ENCODE measurements around the gene RINL.

The RINL gene

GRCh38 chr19:38877781-38878574 lies at the start of gene RINL:
TSS of gene RINL (minus strand) at chr19:38878275. CDS start at chr19:38876742, 1,533 bp downstream.
- TF ChIP-seq, protein P1, sequence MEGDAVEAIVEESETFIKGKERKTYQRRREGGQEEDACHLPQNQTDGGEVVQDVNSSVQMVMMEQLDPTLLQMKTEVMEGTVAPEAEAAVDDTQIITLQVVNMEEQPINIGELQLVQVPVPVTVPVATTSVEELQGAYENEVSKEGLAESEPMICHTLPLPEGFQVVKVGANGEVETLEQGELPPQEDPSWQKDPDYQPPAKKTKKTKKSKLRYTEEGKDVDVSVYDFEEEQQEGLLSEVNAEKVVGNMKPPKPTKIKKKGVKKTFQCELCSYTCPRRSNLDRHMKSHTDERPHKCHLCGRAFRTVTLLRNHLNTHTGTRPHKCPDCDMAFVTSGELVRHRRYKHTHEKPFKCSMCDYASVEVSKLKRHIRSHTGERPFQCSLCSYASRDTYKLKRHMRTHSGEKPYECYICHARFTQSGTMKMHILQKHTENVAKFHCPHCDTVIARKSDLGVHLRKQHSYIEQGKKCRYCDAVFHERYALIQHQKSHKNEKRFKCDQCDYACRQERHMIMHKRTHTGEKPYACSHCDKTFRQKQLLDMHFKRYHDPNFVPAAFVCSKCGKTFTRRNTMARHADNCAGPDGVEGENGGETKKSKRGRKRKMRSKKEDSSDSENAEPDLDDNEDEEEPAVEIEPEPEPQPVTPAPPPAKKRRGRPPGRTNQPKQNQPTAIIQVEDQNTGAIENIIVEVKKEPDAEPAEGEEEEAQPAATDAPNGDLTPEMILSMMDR (IDR thresholded peaks at IDR 0.05; ENCODE audit: insufficient read depth, missing control alignments): no peak
- FAIRE-seq: no peak
- DNase-seq (ENCODE audit: insufficient read length, low spot score): no peak

GRCh38 chr19:38924388-38924787 lies 46.3 kb upstream of the RINL start:
- DNase-seq (ENCODE audit: insufficient read length, low spot score): no peak
- FAIRE-seq: no peak
- TF ChIP-seq, protein P1 (IDR thresholded peaks at IDR 0.05; ENCODE audit: insufficient read depth, missing control alignments): no peak

- FAIRE-seq: no peak
- DNase-seq (ENCODE audit: insufficient read length, low spot score): no peak
- TF ChIP-seq, protein P1 (IDR thresholded peaks at IDR 0.05; ENCODE audit: insufficient read depth, missing control alignments): no peak
These were observed 44.4 kb upstream of the RINL start for GRCh38 chr19:38922482-38922881.

GRCh38 chr19:38921420-38922274 lies 43.6 kb upstream of the RINL start:
- TF ChIP-seq, protein P1 (IDR thresholded peaks at IDR 0.05; ENCODE audit: insufficient read depth, missing control alignments): no peak
- no peak for FAIRE-seq
- peak; percentile 5 for DNase-seq (ENCODE audit: insufficient read length, low spot score)

GRCh38 chr19:38920602-38921419 lies 42.7 kb upstream of the RINL start:
- TF ChIP-seq, protein P1 (IDR thresholded peaks at IDR 0.05; ENCODE audit: insufficient read depth, missing control alignments): no peak
- DNase-seq (ENCODE audit: insufficient read length, low spot score): no peak
- FAIRE-seq: no peak

DNA sequence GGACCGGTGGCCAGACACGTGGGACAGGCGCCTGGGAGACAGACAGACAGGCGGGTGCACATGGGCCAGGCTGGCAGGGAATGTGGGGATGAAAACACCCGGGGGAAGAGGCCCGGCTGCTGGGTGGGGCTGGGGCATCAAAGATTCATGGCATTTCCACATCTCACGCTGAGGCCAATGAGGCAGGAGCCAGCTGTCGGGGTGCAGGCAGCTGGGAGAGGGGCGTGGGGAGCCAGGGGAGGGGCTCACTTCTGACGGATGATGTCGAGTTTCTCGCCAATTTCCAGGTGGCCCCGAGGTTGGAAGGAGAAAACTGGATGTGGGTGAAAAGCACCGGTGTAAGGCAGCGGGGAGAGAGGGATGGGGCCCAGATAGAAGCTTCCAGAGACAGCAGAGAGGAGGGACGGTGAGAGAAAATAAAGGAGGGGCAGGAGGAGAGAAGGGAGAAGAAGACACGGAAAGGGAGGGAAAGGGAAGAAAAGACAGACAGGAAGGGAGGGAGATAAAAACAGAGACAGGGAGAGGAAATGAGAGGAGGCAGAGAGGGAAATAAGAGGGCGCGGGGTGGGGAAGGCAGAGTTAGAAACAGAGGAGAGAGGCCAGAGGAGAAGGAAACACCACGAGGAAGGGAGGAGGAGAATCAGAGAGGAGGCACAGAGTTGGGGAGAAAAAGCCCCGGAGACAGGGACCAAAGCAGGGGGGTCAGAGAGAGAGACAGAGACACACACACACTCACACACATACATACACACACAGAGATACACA lies 41.9 kb upstream of the RINL start:
- DNase-seq (ENCODE audit: insufficient read length, low spot score): peak; percentile 6
- no peak for FAIRE-seq
- TF ChIP-seq, protein P1 (IDR thresholded peaks at IDR 0.05; ENCODE audit: insufficient read depth, missing control alignments): no peak

Measured in D721Med (cell line).